ENCODE measurements around the gene SNCB.

Gene SNCB

GRCh38 chr5:176643491-176644219, 13.3 kb upstream of the SNCB start:
- DNase-seq = no peak

DNA sequence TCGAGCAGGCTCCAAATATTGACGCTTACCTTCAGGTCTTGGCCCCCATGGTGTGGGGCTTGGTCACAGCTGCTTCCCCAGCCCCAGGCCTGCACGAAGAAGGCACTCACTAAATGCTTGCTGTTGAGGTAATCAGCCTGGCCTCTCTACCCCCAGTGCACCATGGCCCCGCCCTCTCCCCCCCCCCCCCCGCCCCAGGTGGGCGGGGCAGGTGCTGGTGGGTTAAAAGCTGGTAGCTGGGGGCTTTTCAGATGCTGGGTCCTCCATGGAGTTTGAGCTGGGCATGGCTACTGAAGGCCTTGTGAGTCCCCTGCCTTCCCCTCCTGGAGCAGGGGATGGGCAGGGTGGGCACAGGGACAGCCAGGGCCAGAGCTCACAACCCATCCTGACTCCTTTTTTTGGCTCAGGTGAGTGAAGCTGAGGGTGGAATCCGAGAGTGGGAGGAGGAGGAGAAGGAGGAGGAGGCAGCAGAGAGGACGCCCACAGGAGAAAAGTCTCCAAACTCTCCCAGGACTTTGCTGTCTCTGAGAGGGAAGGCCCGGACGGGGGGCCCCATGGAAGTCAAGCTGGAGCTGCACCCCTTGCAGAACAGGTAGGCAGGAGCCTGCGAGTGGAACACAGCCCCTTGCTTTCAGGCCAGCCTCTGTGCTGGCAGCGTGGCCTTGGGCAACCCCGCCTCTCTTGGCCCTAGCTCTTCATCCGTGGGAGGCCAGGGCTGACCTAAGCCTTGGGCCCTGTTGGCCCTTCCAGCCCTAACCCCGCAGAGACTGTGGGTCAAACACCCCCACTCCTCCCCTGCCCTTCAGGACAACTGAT, 12.5 kb upstream of the SNCB start:
- DNase-seq = no peak

- no peak for DNase-seq
Observed at GRCh38 chr5:176640616-176641015, 10.3 kb upstream of the SNCB start.

- no peak for DNase-seq
Observed at GRCh38 chr5:176639981-176640380, 9.6 kb upstream of the SNCB start.

DNA sequence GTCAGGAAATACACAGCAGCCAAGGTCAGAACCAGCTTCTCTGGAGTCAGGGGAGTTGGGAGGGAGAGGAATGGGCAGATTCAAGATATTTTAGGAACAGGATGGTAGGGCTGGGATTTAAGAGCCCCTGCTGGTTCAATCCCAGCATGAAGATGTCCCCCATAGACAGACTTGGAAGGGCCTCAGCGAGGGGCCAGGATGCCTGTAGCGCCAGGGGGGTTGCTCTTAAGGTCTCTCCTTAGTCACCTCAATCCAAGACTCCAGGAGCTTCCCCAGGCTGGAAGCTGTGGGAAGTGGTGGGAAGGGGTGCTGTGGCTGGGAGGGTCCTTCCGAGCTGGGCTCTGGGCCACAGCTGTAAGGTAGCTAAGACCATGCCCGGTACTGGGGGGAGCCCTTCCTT, 8.9 kb upstream of the SNCB start:
- no peak for DNase-seq

DNA sequence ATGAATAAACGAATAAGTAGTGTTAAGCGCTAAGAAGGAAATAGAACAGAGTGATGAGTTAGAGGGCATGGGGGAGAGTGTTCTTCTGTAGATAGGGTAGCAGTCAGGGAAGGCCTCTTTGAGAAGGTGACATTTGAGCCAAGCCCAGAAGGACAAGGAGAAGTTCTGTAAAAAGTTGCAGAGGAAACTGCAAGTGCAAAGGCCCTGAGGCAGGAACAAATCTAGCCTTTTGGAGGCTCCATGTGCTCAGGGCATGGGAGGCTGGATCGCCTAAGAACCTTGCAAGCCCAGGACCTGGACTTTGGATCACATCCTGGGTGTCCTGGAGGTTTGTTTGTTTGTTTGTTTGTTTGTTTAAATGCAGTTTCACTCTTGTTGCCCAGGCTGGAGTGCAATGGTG, 8.1 kb upstream of the SNCB start:
- DNase-seq = no peak

DNA sequence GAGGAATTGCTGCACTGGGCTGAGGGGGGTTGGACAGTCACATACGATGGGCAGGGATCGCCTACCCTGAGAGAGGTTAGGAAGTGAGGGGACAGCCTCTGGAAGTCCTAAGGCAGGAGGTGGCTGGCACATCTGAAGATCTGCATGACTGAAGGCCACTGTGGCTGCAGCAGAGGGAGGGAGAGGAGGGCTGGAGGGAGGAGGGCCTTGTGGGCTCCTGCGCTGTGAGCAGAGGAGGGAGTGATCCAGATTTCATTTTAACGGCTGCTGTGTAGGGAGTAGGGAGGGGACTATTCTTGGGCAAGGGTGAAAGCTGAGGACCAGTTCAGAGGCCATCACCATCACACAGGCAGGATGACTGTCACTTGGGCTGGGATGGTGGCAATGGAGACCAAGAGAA, 7.2 kb upstream of the SNCB start:
- no peak for DNase-seq

DNA sequence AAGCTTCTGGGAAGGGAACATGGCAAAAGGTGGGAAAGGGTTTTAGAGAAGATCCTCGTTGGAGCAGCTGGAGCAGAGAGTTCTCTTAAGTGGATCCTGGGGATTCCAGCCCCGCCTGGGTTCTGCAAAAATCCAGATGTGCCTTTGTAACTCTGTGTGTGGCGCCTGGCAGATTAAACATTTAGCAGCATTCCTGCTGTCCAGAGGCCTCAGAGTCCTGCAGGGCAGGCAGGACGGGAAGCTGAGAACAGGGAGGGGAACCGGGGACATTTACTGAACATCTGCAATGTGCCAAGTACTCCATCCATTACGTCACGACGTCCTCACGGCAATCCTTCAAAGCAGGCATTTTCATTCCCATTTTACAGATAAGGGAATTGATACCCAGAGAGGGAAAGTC, 6.1 kb upstream of the SNCB start:
- DNase-seq = no peak

DNA sequence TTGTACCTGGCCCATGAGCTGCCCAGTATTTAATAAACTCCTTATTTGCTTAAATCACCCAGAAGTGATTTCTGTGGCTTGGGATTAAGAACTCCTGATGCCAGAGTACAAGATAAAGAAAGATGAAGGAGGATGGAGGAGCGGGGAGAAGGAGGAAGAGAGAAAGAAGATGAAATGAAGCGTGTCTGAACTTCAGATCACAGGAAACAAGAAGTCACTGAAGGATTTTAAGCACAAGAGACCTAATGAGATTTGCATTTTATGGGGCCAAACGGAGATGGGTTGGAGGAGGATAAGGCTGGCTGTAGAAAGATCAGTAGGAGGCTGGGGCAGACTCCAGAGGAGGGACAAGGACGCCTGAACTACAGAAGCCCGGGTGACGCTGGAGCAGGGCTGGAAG, 3.3 kb upstream of the SNCB start:
- DNase-seq = no peak

GRCh38 chr5:176632745-176633144, 2.4 kb upstream of the SNCB start:
- no peak for DNase-seq

GRCh38 chr5:176631383-176632200, 1.3 kb upstream of the SNCB start:
- DNase-seq = no peak

GRCh38 chr5:176630681-176631222, 418 bp upstream of the SNCB start:
- no peak for DNase-seq

- DNase-seq = no peak
Observed at GRCh38 chr5:176629317-176629852, 949 bp downstream of the SNCB start.

GRCh38 chr5:176628406-176629228, 1.7 kb downstream of the SNCB start:
- DNase-seq = no peak

DNA sequence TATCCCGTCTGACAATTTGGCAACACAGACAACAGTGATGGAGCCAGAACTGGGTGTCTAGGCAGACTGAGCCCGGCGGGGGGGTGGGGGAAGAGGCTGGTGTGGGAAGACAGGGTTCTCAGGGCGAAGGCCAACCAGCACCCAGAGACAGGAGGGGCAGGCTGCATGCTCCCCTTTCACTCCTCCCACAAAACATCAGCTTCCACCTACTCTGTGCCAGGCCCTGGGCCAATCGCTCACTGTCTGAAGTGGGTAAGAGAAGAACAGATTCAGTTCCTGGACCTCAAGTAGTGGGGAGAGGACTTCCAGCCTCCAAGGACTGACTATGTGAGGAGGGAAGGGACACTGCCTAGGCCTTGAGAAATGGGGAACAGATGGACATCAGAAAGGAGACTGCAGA, 2.8 kb downstream of the SNCB start:
- no peak for DNase-seq

GRCh38 chr5:176626876-176627236, 3.5 kb downstream of the SNCB start:
- no peak for DNase-seq

DNA sequence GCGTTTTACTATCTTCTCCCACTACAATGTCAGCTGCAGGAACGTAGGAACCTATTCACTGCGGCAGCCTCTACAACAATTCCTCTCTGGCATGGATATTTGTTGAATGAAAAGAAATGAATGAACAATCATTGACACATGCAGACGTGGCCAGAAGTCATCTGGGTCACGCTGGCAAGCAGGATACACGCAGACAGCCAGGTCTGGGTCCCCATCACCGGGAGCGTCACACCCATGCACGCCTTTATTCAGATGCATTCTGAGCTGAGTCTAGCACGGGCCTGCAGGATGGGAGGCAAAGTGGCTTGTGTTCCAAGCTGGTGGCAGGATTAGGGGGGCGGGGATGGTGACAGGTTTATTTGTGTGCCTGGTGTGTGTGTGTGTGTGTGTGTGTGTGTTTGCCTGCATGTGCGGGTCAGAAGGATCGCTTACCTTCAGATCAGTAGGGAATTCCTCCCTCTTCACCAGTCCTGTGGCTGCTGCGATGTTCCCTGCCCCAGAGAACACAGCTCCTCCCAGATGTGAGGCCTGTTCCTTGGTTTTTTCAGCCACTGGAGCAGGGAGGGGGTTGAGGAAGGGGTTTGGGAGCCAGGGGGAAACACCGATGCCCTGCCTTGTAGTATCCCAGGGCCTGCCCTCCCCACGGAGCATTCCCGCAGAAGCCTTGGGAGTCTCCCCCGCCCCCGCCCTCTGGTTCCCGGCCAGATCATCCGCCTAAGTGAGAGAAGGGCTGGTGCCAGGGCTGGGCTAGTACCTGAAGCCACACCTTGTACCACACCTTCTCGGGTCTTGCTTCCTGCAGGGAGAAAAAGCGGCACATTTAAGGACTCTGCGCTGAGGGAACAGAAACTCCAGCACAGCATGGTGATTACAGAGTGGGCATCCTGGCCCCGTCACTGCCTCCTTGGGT, 4.1 kb downstream of the SNCB start:
- no peak for DNase-seq

DNA sequence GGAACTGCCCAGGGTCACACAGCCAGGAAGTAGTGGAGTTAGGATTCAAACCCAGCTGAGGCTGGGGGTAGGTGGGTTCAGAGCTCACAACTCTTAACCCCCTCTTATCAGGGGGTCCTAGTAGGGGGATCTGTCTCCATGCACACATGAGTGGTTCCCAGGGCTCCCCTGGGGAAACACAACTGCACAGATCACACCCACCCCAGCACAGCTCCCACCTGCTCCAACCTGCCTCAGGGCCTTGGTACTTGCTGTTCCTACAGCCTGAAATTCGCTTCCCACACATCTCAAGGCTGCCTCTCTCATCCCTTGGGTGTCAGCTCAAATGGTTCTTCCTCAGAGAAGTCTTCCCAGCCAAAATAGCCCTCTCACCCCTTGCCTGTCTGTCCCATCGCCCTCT, 4.8 kb downstream of the SNCB start:
- DNase-seq = no peak

GRCh38 chr5:176624938-176625337, 5.4 kb downstream of the SNCB start:
- DNase-seq = no peak

DNA sequence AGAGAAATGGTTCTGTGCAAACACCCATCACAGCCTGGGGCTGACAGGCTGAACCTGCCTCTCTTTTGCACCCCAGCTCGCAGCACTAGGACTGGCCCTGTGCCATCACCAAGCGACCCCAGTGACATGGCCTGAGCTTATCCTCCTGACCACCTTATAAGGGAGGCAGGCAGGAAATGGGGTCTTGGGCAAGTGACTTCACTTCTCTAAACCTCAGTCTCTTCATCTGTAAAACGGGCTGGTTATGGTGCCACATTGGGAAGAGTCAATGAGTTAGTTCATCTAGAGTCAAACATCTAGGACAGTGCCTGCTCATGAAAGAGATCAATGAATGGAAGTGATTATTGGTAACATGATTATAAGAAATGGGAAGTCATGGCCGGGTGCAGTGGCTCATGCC, 6.2 kb downstream of the SNCB start:
- DNase-seq = no peak

GRCh38 chr5:176621661-176622079, 8.7 kb downstream of the SNCB start:
- DNase-seq = no peak
